HepG2 (cell line): ENCODE measurements around the gene MUC6. TPM values are rescaled to one million over a fixed set of nuclear protein-coding genes. Genes with fewer than 3 reads are reported as not detected.

Experiments used
- ATAC-seq: fragments of 200-7000 bp; cut with Tn5 transposase; 3 replicates; pipeline ENCODE4 v1.9.1; 2020; ENCODE audit warnings: mild to moderate bottlenecking, moderate library complexity
- BruUV-seq: library from RNA; stranded (reverse); fragments of 400-500 nt; replicated peaks from 2 replicates; lab custom pipeline; 2021; lab: Mats Ljungman, UMichigan
- CTCF ChIA-PET: fragments of 300-600 bp; formaldehyde crosslinking; extraction: SDS; loops from one replicate; lab custom pipeline; 2021; ENCODE audit warnings: low total read pairs, inconsistent platforms, low intra/inter-chr PET ratio; lab: Yijun Ruan, JAX
- POLR2A ChIA-PET: fragments of 350-600 bp; sonication (Branson Sonifier 250); formaldehyde crosslinking; loops from one replicate; lab custom pipeline; 2020; ENCODE audit warnings: antibody characterized with exemption, inconsistent platforms; lab: Yijun Ruan, JAX
- DNase-seq: peaks from one replicate; pipeline ENCODE4 v3.0.0-alpha.2; 2015; ENCODE audit warnings: low spot score
- FAIRE-seq: peaks from 3 replicates; lab custom pipeline; 2011; peaks lifted over from hg19 to GRCh38; lab: Jason Lieb, UNC
- H2AFZ ChIP-seq: one replicate; pipeline ENCODE4 v1.6.1; 2011; ENCODE audit warnings: low read length, inconsistent platforms
- H3K27ac ChIP-seq: fragments of 300-600 bp; 3 replicates; pipeline ENCODE4 v1.8.0; 2011; ENCODE audit warnings: mixed run types, mild to moderate bottlenecking, mixed read lengths, low read length, inconsistent platforms; ENCODE audit not compliant: insufficient read depth; ENCODE audit errors: extremely low read length
- H3K27me3 ChIP-seq, 2 experiments: fragments of 200-600 bp in 1 of 2; 2 replicates in 1 of 2; 3 replicates in 1 of 2; pipeline versions ENCODE4 v1.6.0 to v1.8.0; 2011; ENCODE audit warnings: low read length in 2 of 2, mild to moderate bottlenecking in 2 of 2, moderate library complexity in 2 of 2, inconsistent platforms in 1 of 2; ENCODE audit not compliant: insufficient read depth in 2 of 2, control insufficient read depth in 1 of 2
- H3K36me3 ChIP-seq, 2 experiments: fragments of 200-600 bp in 1 of 2; replicated peaks in 1 of 2; 2 replicates in 1 of 2; 3 replicates in 1 of 2; pipeline versions ENCODE4 v1.5.1 to v1.8.0; 2011; ENCODE audit warnings: low read length in 2 of 2, inconsistent platforms in 1 of 2; ENCODE audit not compliant: insufficient read depth in 2 of 2, control insufficient read depth in 1 of 2
- H3K4me1 ChIP-seq: 2 replicates; pipeline ENCODE4 v1.5.1; 2012; ENCODE audit warnings: low read length, inconsistent platforms; ENCODE audit not compliant: insufficient read depth
- H3K4me2 ChIP-seq: 2 replicates; pipeline ENCODE4 v1.6.0; 2011; ENCODE audit warnings: low read depth, low read length, inconsistent platforms
- H3K4me3 ChIP-seq, 3 experiments: fragments of 200-600 bp in 1 of 3; sonication (generic), shearing (Covaris generic) in 1 of 3; replicated peaks in 1 of 3; 2 replicates each; pipeline ENCODE4 v1.5.1; 2011 to 2016; ENCODE audit warnings: low read length in 3 of 3, inconsistent platforms in 2 of 3, low read depth in 2 of 3, mild to moderate bottlenecking in 2 of 3, control low read depth in 1 of 3, mixed read lengths in 1 of 3; ENCODE audit not compliant: insufficient read depth in 1 of 3
- H3K79me2 ChIP-seq: one replicate; pipeline ENCODE4 v1.6.1; 2011; ENCODE audit warnings: low read length, inconsistent platforms; ENCODE audit not compliant: insufficient read depth
- H3K9ac ChIP-seq: 2 replicates; pipeline ENCODE4 v1.6.0; 2011; ENCODE audit warnings: mild to moderate bottlenecking, low read depth, low read length, inconsistent platforms; ENCODE audit not compliant: insufficient read depth
- H3K9me3 ChIP-seq: 2 replicates; pipeline ENCODE4 v1.5.1; 2012; ENCODE audit warnings: mild to moderate bottlenecking, low read length
- H4K20me1 ChIP-seq: 2 replicates; pipeline ENCODE4 v1.6.0; 2011; ENCODE audit warnings: inconsistent platforms, mild to moderate bottlenecking, low read length, moderate library complexity; ENCODE audit not compliant: insufficient read depth
- CTCF ChIP-seq: sonication (generic); formaldehyde crosslinking; IDR thresholded peaks from 2 replicates; pipeline ENCODE4 v1.5.0; 2020; ENCODE audit warnings: mild to moderate bottlenecking, missing genetic modification reagents, moderate library complexity
- FOXP4 ChIP-seq: sonication (generic); formaldehyde crosslinking; IDR thresholded peaks from 2 replicates; pipeline ENCODE4 v1.4.0; 2020; ENCODE audit warnings: missing genetic modification reagents
- GABPB1 ChIP-seq: IDR thresholded peaks from 2 replicates; pipeline ENCODE4 v1.6.1; 2016; ENCODE audit warnings: mild to moderate bottlenecking, missing genetic modification reagents, moderate library complexity, missing compliant biosample characterization
- GFI1 ChIP-seq: sonication (generic); formaldehyde crosslinking; IDR thresholded peaks from 2 replicates; pipeline ENCODE4 v1.5.0; 2020; ENCODE audit warnings: missing genetic modification reagents, mild to moderate bottlenecking, borderline replicate concordance
- PCBP1 ChIP-seq: fragments of 200-400 bp; formaldehyde crosslinking; IDR thresholded peaks from 2 replicates; pipeline ENCODE4 v1.6.1; 2017; ENCODE audit warnings: mild to moderate bottlenecking, low read depth, low read length, borderline replicate concordance
- RAD21 ChIP-seq: fragments of 450-650 bp; formaldehyde crosslinking; IDR thresholded peaks from 2 replicates; pipeline ENCODE4 v1.5.0; 2020; ENCODE audit warnings: mild to moderate bottlenecking
- RFXAP ChIP-seq: sonication (generic); formaldehyde crosslinking; IDR thresholded peaks from 2 replicates; pipeline ENCODE4 v1.4.0; 2020; ENCODE audit warnings: missing genetic modification reagents, borderline replicate concordance
- STAG1 ChIP-seq: sonication (generic); formaldehyde crosslinking; IDR thresholded peaks from 2 replicates; pipeline ENCODE4 v1.4.0; 2020; ENCODE audit warnings: missing genetic modification reagents
- ZBED4 ChIP-seq: sonication (generic); formaldehyde crosslinking; IDR thresholded peaks from 2 replicates; pipeline ENCODE4 v1.4.0; 2020; ENCODE audit warnings: missing genetic modification reagents, borderline replicate concordance
- ZNF275 ChIP-seq: sonication (generic); formaldehyde crosslinking; IDR thresholded peaks from 2 replicates; pipeline ENCODE4 v1.8.0; 2022; ENCODE audit warnings: missing genetic modification reagents, mild to moderate bottlenecking, inconsistent platforms, borderline replicate concordance
- ZNF468 ChIP-seq: sonication (generic); formaldehyde crosslinking; IDR thresholded peaks from 2 replicates; pipeline ENCODE4 v1.8.0; 2022; ENCODE audit warnings: mild to moderate bottlenecking, moderate library complexity, missing genetic modification reagents
- ZNF761 ChIP-seq: sonication (generic); formaldehyde crosslinking; conservative IDR thresholded peaks from 2 replicates; pipeline ENCODE4 v1.4.0; 2020; ENCODE audit warnings: mild to moderate bottlenecking, missing genetic modification reagents
- WGBS: methylation state at CpG from one replicate; pipeline ENCODE4 v1.1.6; 2017; ENCODE audit warnings: low lambda C conversion rate; 5-methylcytosine and 5-hydroxymethylcytosine counted together
- in situ Hi-C: cut with HindIII; loops from 2 replicates; pipeline ENCODE4 v1.10.0; 2017; ENCODE audit warnings: low pct_unique_long_range_greater_than_20kb; ENCODE audit not compliant: extremely low pct_ligation_motif_present
- intact Hi-C: fragments of 100-400 bp; cut with micrococcal nuclease; formaldehyde crosslinking; loops from one replicate; pipeline ENCODE4 v1.10.0; 2022; ENCODE audit not compliant: unreplicated experiment
- polyA plus RNA-seq, 8 experiments: library from polyadenylated mRNA; depleted of rRNA in 3 of 8; stranded (reverse) in 7 of 8; unstranded in 1 of 8; fragments of >200 nt; fragmentation: Illumina TruSeq in 4 of 8; extraction: Trizol in 4 of 8; gene quantifications; 2 replicates each; pipeline versions ENCODE4 v1.2.1 to v1.2.3, GENCODE V29; 2011 to 2016; ENCODE audit warnings: low read depth in 4 of 8, missing spikeins in 1 of 8, mixed read lengths in 1 of 8; ENCODE audit not compliant: insufficient read depth in 1 of 8
- total RNA-seq, 5 experiments: library from RNA; depleted of rRNA; stranded (reverse); fragments of >200 nt; fragmentation: Illumina TruSeq; extraction: Trizol; gene quantifications; 2 replicates each; pipeline ENCODE4 v1.2.3, GENCODE V29; 2016; ENCODE audit warnings: low read depth in 1 of 5

The MUC6 gene
- total and polyA plus RNA-seq, 2 of the 13 experiments (the other 11 are each of a cell fraction or from before 2014, with no cell fraction given): not detected

GRCh38 chr11:1059759-1060158 lies 23.2 kb upstream of the MUC6 start:
- ChIA-PET POLR2A (no interaction called here), CTCF (no interaction called here)
- Histone ChIP-seq H4K20me1 (no peaks in the 10 kb centered on the region), H3K27ac (no peak overlapping the region), H3K9me3 (0 out of 2 replicates have a peak, but pooled peaks cover 4% of the 10 kb centered on the region), H3K4me1 (peaks cover 5% of the 10 kb centered on the region; the same call in 1 of the 2 replicates), H3K36me3 (no peaks in the 10 kb centered on the region), H3K27me3 (peaks cover 8 to 56% of the 10 kb centered on the region in 2 experiments; a peak in 4 of 5 replicates), H3K79me2 (no peaks in the 10 kb centered on the region), H2AFZ (no peak overlapping the region), H3K9ac (no peak overlapping the region), H3K4me3 (no peak overlapping the region), H3K4me2 (no peak overlapping the region)
- no TSS peak for BruUV-seq
- in situ Hi-C loops: loop anchor here (10.0 kb wide), 1 partner anchor 175 kb away; no protein-coding TSS in a partner anchor
- no peak for FAIRE-seq
- peak; percentile 53 for TF ChIP-seq STAG1
- peak; percentile 42 for TF ChIP-seq CTCF (CRISPR knock-in tag)
- TF ChIP-seq FOXP4 (CRISPR knock-in tag): no peak
- TF ChIP-seq ZNF761: no peak
- TF ChIP-seq RAD21: peak; percentile 33; the same call in 1 of the 2 replicates
- no peak for TF ChIP-seq ZNF468 (CRISPR knock-in tag)
- no peak for TF ChIP-seq ZNF275 (CRISPR knock-in tag)
- no peak for TF ChIP-seq PCBP1
- no peak for TF ChIP-seq ZBED4 (CRISPR knock-in tag)
- TF ChIP-seq GABPB1 (CRISPR knock-in tag): no peak
- no peak for TF ChIP-seq GFI1
- TF ChIP-seq RFXAP (CRISPR knock-in tag): no peak
- intact Hi-C loops: no loop called here
- peak; percentile 85 for ATAC-seq
- DNase-seq: no peak
- WGBS: 8% methylated on average over 8 of the region's 15 CpGs
